Measurements from ENCODE around the gene MSRB3.
"Not testable (repeated sequence)": the region's sequence is repeated elsewhere in the genome, so short reads cannot be mapped to it uniquely, and the experiment has no call there.

MSRB3 gene

GRCh38 chr12:65407388-65408149, 129.1 kb downstream of the MSRB3 start:
- no peak for DNase-seq

DNA sequence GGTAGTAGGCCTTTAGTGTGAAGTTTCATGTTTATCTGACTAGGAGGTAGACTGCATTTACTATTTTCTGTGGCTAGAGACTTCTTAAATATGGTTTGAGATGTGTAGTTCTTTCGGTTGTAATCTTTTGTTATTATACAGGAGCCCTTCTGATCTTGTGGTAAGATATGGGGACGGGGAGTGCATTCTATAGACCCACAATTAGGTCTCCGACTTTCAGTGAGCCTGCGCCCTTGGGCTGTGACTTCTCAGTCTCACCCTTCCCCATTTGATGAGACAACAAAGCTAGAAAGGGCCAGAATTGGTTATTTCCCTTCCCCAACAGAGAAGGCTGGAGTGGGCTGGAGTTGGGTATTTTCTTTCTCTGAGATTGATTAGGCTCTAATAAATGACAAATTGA, 130.0 kb downstream of the MSRB3 start:
- DNase-seq: no peak

DNA sequence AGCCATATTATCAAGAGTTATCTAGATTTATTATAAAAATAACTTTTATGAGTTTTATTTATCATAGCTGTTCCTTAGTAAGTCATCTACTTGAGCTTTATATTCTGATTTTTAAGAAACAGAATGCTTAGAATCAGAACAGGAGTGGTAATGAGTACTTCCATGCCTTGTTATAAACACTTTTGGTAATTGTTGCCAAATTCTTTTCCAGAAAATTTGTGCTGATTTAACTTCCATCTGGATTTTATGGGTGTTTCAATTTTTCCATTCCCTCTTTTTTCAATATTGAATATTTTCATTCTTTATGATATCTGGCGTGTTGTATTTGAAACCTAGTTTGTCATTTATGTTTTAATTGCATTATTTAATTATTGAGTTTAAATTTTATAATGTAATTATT, 131.2 kb downstream of the MSRB3 start:
- DNase-seq: no peak

DNA sequence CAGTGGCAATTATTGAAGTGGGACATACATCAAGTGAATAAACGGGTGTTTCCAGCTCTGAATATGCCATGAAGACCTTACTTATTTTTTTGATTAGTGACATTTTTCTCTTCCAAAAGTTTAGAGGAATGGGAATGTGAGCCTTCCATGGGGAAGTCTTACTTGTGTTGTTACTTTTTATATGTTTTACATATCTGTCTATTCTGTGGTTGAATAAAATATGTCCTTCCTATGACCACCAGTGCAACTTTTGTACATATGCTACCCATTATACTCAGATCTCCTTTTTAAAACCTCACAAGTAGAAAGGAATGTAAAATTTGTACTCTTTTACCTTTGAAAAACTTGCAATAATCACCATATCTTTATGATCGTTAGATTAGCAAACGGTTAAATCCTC, 132.7 kb downstream of the MSRB3 start:
- no peak for DNase-seq

- no peak for DNase-seq
Observed at GRCh38 chr12:65414526-65414925, 136.0 kb downstream of the MSRB3 start.

DNA sequence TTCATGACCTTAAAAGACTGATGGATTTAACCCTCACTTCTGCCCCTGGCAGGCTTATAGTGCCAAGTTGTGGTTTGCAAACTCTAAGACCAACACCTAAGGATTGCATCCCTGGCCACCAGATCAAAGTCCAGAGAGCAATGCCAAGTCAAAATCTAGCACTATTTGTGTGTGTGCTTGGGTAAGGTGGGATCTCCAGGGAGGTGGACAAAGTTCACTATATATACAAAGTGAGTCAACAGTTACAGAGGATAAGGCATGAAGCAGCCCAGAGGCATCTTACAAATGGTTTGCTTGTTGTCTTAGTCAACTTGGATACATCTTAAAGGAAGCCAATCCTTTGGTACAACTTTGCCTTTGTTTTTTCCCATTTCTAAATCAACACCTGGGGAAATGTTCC, 137.3 kb downstream of the MSRB3 start:
- DNase-seq: peak; percentile 36

DNA sequence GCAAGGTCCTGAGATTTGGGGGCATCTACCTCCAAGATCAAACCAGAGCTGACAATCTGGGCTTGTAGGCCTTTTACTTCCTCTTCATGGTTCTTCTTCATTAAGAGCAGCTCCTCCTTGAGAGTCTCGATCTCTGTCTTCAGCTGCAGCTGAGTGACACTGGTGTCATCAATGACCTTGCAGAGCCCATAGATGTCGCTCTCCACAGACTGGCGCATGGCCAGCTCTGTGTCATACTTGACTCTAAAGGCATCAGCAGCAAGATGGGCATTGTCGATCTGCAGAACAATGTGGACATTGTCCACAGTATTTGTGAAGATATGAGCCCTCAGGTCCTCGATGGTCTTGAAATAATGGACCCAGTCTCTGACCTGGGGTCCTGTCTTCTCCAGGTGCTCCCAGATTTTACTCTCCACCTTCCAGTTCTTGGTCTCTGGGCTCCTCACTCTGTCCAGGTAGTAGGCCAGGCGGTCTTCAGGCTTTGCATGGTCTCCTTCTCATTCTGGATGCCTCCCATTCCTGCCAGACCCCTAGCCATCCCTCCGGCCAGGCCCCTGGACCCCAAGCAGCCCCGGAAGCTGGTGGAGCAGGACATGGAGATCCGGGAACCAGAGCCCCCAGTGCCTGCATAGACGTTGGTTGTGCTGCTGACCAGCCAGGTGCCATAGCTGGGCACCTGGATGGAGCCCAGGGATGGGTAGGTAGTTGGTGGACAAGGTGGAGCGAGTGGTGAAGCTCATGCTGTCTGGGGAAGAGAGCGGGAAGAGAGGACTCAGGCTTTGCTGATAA, 141.0 kb downstream of the MSRB3 start:
- no peak for DNase-seq

GRCh38 chr12:65420941-65421340, 142.5 kb downstream of the MSRB3 start:
- no peak for DNase-seq

DNA sequence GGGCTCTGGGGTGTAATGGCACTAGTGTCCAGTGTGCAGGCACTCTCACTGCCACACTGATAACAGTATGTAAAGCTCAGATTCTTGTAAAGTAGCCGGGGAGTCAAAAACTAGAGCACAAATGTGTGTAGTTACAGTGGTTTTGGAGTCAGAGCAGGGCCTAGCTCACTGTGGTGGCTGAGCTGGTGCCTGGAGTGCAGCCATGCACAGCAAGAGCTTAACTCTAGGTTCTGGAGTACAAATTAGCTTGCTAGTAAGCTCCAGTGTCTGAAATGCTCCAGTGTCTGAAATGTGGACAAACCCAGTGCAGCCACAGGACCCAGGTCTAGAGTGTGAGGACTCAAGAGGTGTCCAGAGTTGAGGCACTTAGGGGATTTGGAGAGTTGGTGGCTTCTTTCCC, 149.2 kb downstream of the MSRB3 start:
- no peak for DNase-seq

GRCh38 chr12:65430006-65430405, 151.5 kb downstream of the MSRB3 start:
- no peak for DNase-seq

DNA sequence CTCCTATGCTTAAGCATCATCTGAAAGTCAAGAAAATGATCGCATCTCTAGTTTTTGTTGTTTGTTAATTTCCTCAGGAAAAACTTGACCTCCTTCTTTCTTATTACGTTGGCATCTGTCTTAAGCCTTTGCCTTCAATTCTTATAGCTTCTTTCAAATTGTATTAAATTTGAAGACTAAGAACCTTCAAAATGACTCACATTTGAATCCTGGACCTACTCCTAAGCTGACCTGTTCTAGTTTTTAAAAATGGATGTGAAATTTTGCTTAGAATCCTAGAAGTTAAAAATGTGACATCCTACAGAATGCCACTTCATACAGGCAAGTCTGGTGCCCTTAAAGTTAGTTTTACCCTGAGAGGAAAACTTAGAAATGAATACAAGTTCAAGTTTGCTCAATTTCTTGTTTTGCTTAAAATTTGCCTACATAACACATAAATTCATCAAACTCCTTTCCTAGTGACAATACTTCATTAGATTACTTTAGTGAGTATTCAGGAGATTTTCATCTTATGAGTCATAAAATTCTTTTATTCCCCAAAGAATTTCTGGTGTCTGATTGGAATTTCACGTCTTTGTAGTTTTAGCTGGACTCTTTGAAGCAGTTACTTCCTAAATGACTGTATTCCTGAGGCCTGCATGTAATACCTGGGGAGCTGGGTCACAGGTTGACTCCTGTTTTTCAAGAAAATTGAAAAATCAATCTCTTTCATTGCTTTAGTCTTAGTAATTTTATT, 152.3 kb downstream of the MSRB3 start:
- DNase-seq: peak; percentile 89

DNA sequence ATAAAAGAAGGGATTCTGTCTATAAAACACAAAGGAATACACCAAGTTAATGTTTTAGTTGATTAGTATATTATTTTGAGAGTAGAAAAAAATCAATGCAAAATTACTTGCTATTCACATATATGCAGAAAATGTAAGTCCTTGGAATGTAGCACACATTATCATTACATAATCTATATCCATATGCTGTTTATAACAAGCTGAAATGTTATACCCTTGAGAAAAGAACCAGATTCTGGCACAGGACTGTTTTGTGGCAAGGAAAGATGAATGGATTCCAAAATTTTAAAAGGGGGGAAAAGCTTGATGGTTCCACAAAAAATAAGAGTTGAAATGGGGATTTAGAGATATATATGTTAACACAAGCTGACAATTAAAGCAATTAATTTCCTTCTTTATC, 153.6 kb downstream of the MSRB3 start:
- DNase-seq: no peak

DNA sequence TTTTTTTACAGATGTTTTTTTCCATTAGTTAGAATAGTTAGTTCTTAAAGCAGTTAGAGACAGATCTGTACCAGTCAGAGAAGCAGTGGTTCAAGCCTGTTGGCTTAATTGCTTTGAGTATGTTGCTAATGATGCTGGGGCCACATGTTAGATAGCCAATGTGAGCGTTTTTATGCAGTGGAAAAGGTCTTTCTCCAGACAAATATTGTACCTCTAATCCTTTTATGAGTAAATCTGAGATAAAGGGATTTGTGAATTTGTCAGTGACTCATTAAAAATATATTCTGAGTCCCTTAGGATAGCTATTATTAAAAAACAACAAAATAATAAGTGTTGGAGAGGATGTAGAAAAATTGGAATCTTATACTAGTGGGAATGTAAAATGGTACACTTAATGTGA, 154.2 kb downstream of the MSRB3 start:
- DNase-seq: peak; percentile 27

DNA sequence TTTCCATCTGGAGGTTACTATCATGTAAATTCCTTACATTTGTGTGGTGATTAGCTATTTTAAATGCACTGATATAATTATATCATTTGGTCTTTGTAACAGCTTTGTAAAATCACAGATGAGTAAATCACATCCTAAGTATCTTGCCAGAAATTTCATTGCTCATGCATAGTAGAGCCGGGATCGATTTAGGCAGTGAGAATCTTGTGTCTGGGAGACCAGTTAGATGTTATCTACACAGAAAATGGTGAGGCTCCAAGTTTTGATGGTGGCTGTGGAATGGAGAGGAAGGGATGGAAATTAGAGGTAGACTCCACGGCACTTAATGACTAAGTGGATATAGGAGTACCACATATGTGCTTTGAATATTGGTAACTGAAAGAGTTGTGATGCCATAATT, 156.3 kb downstream of the MSRB3 start:
- DNase-seq: no peak

DNA sequence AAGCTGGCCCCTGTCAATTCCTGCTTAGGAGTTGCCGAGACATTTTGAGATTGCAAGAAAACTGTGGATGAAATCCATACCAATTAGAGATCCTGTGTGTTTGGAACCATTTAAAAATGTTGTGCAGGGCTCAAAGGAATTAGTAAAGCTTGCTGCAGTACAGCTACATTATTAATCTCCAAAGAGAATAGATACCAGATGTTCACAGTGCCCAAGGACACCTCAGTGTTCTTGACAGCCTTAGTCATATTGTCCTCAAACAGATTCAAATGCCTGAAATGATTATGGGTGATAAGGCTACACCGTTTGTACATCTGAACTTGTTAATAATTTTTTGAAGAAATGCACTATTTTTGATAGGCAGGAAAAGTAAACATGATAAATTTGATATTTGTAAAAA, 164.6 kb downstream of the MSRB3 start:
- DNase-seq: peak; percentile 30

DNA sequence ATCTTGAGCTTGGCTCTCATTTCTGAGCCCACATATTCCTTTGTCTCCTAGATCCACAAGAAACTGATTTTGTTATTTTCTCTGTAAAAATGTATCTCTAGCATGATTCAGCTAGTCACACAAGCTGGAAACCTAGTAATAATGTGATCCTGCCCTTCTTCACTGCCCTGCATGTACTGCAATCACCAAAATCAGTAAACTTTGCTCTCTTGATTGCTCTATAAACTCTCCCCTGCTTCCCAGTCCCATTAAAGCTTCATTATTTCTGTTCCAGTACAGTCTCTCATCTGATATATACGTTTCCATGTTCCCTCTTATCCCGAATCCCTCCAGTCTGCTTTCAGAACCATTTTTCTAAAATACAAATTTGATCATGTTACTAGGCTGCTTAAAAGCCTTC, 166.5 kb downstream of the MSRB3 start:
- DNase-seq: no peak

DNA sequence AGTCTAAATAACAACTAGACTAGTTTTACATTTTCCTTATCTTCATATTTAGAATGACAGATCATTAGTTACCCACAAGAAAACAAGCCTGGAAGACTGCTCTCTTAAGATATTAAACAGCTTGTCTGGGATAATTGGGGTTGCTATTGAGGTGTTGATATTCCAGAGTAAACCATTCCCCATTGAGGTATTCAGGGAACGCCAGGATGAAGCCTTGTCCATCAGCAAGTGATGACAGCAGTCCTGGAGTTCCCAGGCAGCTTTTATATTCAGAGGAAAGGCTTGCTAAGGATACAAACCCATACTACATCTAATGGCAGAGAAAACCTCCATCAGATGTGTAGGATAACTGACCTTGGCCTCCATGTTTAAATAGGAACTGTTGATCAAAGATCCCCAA, 168.4 kb downstream of the MSRB3 start:
- DNase-seq: no peak

DNA sequence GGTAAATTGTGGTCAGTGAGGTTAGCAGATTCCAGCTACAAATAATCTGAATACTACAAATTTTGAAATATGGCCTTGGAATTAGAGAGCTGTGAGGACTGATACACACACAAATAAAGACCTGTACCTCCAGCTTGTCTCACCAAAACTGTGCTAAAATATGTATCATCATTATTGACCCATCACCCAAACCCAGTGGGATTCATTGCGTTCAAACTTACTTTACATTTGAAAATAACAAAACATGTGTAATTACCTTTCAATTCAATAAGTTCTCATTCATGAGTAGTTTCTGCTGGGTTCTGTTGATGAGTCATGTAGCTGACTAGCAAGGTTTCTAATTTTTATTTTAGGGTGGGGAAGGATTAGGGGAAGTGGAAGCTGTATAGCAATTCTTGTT, 170.9 kb downstream of the MSRB3 start:
- peak; percentile 53 for DNase-seq

- DNase-seq: peak; percentile 16
Observed at GRCh38 chr12:65450625-65451024, 172.1 kb downstream of the MSRB3 start.

DNA sequence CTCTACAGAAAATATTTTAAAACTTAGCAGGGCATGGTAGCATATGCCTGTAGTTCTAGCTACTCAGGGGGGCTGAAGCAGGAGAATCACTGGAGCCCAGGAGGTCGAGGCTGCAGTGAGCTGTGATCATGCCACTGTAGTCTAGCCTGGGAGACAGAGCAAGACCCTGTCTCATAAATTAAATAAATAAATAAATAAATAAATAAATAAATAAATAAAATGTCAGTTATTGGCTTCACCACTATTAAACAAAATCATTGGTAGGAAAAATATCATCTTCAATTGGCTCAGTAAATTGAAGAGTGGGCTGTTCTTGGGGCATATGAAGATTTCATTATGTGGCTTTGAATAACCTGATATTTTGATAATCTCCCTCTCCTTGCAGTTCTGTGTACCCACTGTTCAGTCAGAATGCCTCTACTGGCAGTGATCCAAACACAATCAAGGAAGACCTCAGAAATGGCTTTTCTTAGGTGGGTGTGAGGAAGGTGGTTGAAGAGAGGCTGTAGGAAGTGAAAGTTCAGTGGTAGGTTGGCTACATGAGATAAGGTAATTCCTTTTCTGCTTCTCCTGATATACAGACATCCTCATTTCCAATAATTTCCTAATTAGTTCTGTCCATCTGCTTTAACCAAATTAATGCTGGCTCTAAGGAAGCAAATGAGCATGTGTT, 175.8 kb downstream of the MSRB3 start:
- DNase-seq: no peak

GRCh38 chr12:65457341-65457740, 178.9 kb downstream of the MSRB3 start:
- DNase-seq: not testable (repeated sequence)

GRCh38 chr12:65458718-65459117, 180.2 kb downstream of the MSRB3 start:
- no peak for DNase-seq

GRCh38 chr12:65459545-65459944, 181.1 kb downstream of the MSRB3 start:
- DNase-seq: peak; percentile 13
